WI38 (cell line): ENCODE data around the gene LSM4.
A peak's percentile ranks its signal among the peaks of the same experiment; 100 is the strongest.
"Not testable (repeated sequence)": the region's sequence is repeated elsewhere in the genome, so short reads cannot be mapped to it uniquely, and the experiment has no call there.

Source experiments
- H3K4me3 ChIP-seq: 2 replicates; pipeline ENCODE4 v1.5.1; 2011; ENCODE audit warnings: low read depth, mild to moderate bottlenecking, control low read depth, low read length
- CTCF ChIP-seq: IDR thresholded peaks from 2 replicates; pipeline ENCODE4 v1.5.1; 2012; ENCODE audit warnings: low read depth, mild to moderate bottlenecking, control low read depth, low read length

Gene LSM4

GRCh38 chr19:18322759-18323460, at the start of gene LSM4:
Gene LSM4, minus strand, starts transcription at chr19:18323076. Its CDS starts 56 bp downstream, at chr19:18323020.
- H3K4me3 ChIP-seq = peak within 1 kb of the TSS; percentile 83
- TF ChIP-seq CTCF = no peak

GRCh38 chr19:18368504-18369222, 45.8 kb upstream of the LSM4 start:
- no peak for TF ChIP-seq CTCF
- H3K4me3 ChIP-seq = no peak overlapping the region

GRCh38 chr19:18366021-18366435, 43.2 kb upstream of the LSM4 start:
- TF ChIP-seq CTCF = no peak
- no peak overlapping the region for H3K4me3 ChIP-seq

- TF ChIP-seq CTCF = no peak
- no peak overlapping the region for H3K4me3 ChIP-seq
These were observed 42.1 kb upstream of the LSM4 start for GRCh38 chr19:18364826-18365528.

GRCh38 chr19:18364277-18364825, 41.5 kb upstream of the LSM4 start:
- not testable (repeated sequence) for H3K4me3 ChIP-seq

GRCh38 chr19:18363787-18364186, 40.9 kb upstream of the LSM4 start:
- no peak overlapping the region for H3K4me3 ChIP-seq
- TF ChIP-seq CTCF = no peak

GRCh38 chr19:18362934-18363542, 40.2 kb upstream of the LSM4 start:
- H3K4me3 ChIP-seq = no peak overlapping the region
- no peak for TF ChIP-seq CTCF
